HepG2 (cell line): ENCODE data around the gene WNT2B. TPM values are rescaled to one million over a fixed set of nuclear protein-coding genes. Genes with fewer than 3 reads are reported as not detected.

Source experiments
- ATAC-seq: fragments of 200-7000 bp; cut with Tn5 transposase; 3 replicates; pipeline ENCODE4 v1.9.1; 2020; ENCODE audit warnings: mild to moderate bottlenecking, moderate library complexity
- BruUV-seq: library from RNA; stranded (reverse); fragments of 400-500 nt; replicated peaks from 2 replicates; lab custom pipeline; 2021; lab: Mats Ljungman, UMichigan
- CTCF ChIA-PET: fragments of 300-600 bp; formaldehyde crosslinking; extraction: SDS; loops from one replicate; lab custom pipeline; 2021; ENCODE audit warnings: low total read pairs, inconsistent platforms, low intra/inter-chr PET ratio; lab: Yijun Ruan, JAX
- POLR2A ChIA-PET: fragments of 350-600 bp; sonication (Branson Sonifier 250); formaldehyde crosslinking; loops from one replicate; lab custom pipeline; 2020; ENCODE audit warnings: antibody characterized with exemption, inconsistent platforms; lab: Yijun Ruan, JAX
- DNase-seq: peaks from one replicate; pipeline ENCODE4 v3.0.0-alpha.2; 2015; ENCODE audit warnings: low spot score
- FAIRE-seq: peaks from 3 replicates; lab custom pipeline; 2011; peaks lifted over from hg19 to GRCh38; lab: Jason Lieb, UNC
- H2AFZ ChIP-seq: one replicate; pipeline ENCODE4 v1.6.1; 2011; ENCODE audit warnings: low read length, inconsistent platforms
- H3K27ac ChIP-seq: fragments of 300-600 bp; 3 replicates; pipeline ENCODE4 v1.8.0; 2011; ENCODE audit warnings: mixed run types, mild to moderate bottlenecking, mixed read lengths, low read length, inconsistent platforms; ENCODE audit not compliant: insufficient read depth; ENCODE audit errors: extremely low read length
- H3K27me3 ChIP-seq, 2 experiments: fragments of 200-600 bp in 1 of 2; 2 replicates in 1 of 2; 3 replicates in 1 of 2; pipeline versions ENCODE4 v1.6.0 to v1.8.0; 2011; ENCODE audit warnings: low read length in 2 of 2, mild to moderate bottlenecking in 2 of 2, moderate library complexity in 2 of 2, inconsistent platforms in 1 of 2; ENCODE audit not compliant: insufficient read depth in 2 of 2, control insufficient read depth in 1 of 2
- H3K36me3 ChIP-seq, 2 experiments: fragments of 200-600 bp in 1 of 2; replicated peaks in 1 of 2; 2 replicates in 1 of 2; 3 replicates in 1 of 2; pipeline versions ENCODE4 v1.5.1 to v1.8.0; 2011; ENCODE audit warnings: low read length in 2 of 2, inconsistent platforms in 1 of 2; ENCODE audit not compliant: insufficient read depth in 2 of 2, control insufficient read depth in 1 of 2
- H3K4me1 ChIP-seq: 2 replicates; pipeline ENCODE4 v1.5.1; 2012; ENCODE audit warnings: low read length, inconsistent platforms; ENCODE audit not compliant: insufficient read depth
- H3K4me2 ChIP-seq: 2 replicates; pipeline ENCODE4 v1.6.0; 2011; ENCODE audit warnings: low read depth, low read length, inconsistent platforms
- H3K4me3 ChIP-seq, 3 experiments: fragments of 200-600 bp in 1 of 3; sonication (generic), shearing (Covaris generic) in 1 of 3; replicated peaks in 1 of 3; 2 replicates each; pipeline ENCODE4 v1.5.1; 2011 to 2016; ENCODE audit warnings: low read length in 3 of 3, inconsistent platforms in 2 of 3, low read depth in 2 of 3, mild to moderate bottlenecking in 2 of 3, control low read depth in 1 of 3, mixed read lengths in 1 of 3; ENCODE audit not compliant: insufficient read depth in 1 of 3
- H3K79me2 ChIP-seq: one replicate; pipeline ENCODE4 v1.6.1; 2011; ENCODE audit warnings: low read length, inconsistent platforms; ENCODE audit not compliant: insufficient read depth
- H3K9ac ChIP-seq: 2 replicates; pipeline ENCODE4 v1.6.0; 2011; ENCODE audit warnings: mild to moderate bottlenecking, low read depth, low read length, inconsistent platforms; ENCODE audit not compliant: insufficient read depth
- H3K9me3 ChIP-seq: 2 replicates; pipeline ENCODE4 v1.5.1; 2012; ENCODE audit warnings: mild to moderate bottlenecking, low read length
- H4K20me1 ChIP-seq: 2 replicates; pipeline ENCODE4 v1.6.0; 2011; ENCODE audit warnings: inconsistent platforms, mild to moderate bottlenecking, low read length, moderate library complexity; ENCODE audit not compliant: insufficient read depth
- ARHGAP35 ChIP-seq: sonication (generic); formaldehyde crosslinking; IDR thresholded peaks from 2 replicates; pipeline ENCODE4 v1.9.0; 2022; ENCODE audit warnings: mild to moderate bottlenecking, inconsistent platforms, moderate library complexity, missing genetic modification reagents, borderline replicate concordance
- ASH2L ChIP-seq: fragments of 300-600, 200-600 bp; sonication (generic); IDR thresholded peaks from 2 replicates; pipeline ENCODE4 v1.7.0; 2017; ENCODE audit warnings: low read depth, mild to moderate bottlenecking, moderate library complexity, mixed read lengths, low read length; ENCODE audit not compliant: insufficient read length
- CEBPB ChIP-seq: IDR thresholded peaks from 2 replicates; pipeline ENCODE4 v1.6.1; 2011; ENCODE audit warnings: low read depth, low read length, improper control_type of control experiment, borderline replicate concordance
- MAFF ChIP-seq: IDR thresholded peaks from 2 replicates; pipeline ENCODE4 v1.6.1; 2011; ENCODE audit warnings: low read depth, low read length, improper control_type of control experiment
- NR1H2 ChIP-seq: sonication (generic); formaldehyde crosslinking; IDR thresholded peaks from 2 replicates; pipeline ENCODE4 v1.8.1; 2022; ENCODE audit warnings: low read depth, missing genetic modification reagents, borderline replicate concordance
- SIN3A ChIP-seq: IDR thresholded peaks from 2 replicates; pipeline ENCODE4 v1.6.1; 2011; ENCODE audit warnings: low read depth, mild to moderate bottlenecking, control low read depth, low read length, borderline replicate concordance
- ZNF367 ChIP-seq: sonication (generic); formaldehyde crosslinking; IDR thresholded peaks from 2 replicates; pipeline ENCODE4 v1.4.0; 2020; ENCODE audit warnings: missing genetic modification reagents, borderline replicate concordance
- WGBS: methylation state at CpG from one replicate; pipeline ENCODE4 v1.1.6; 2017; ENCODE audit warnings: low lambda C conversion rate; 5-methylcytosine and 5-hydroxymethylcytosine counted together
- in situ Hi-C: cut with HindIII; loops from 2 replicates; pipeline ENCODE4 v1.10.0; 2017; ENCODE audit warnings: low pct_unique_long_range_greater_than_20kb; ENCODE audit not compliant: extremely low pct_ligation_motif_present
- intact Hi-C: fragments of 100-400 bp; cut with micrococcal nuclease; formaldehyde crosslinking; loops from one replicate; pipeline ENCODE4 v1.10.0; 2022; ENCODE audit not compliant: unreplicated experiment
- polyA plus RNA-seq, 8 experiments: library from polyadenylated mRNA; depleted of rRNA in 3 of 8; stranded (reverse) in 7 of 8; unstranded in 1 of 8; fragments of >200 nt; fragmentation: Illumina TruSeq in 4 of 8; extraction: Trizol in 4 of 8; gene quantifications; 2 replicates each; pipeline versions ENCODE4 v1.2.1 to v1.2.3, GENCODE V29; 2011 to 2016; ENCODE audit warnings: low read depth in 4 of 8, missing spikeins in 1 of 8, mixed read lengths in 1 of 8; ENCODE audit not compliant: insufficient read depth in 1 of 8
- total RNA-seq, 5 experiments: library from RNA; depleted of rRNA; stranded (reverse); fragments of >200 nt; fragmentation: Illumina TruSeq; extraction: Trizol; gene quantifications; 2 replicates each; pipeline ENCODE4 v1.2.3, GENCODE V29; 2016; ENCODE audit warnings: low read depth in 1 of 5
- TF ChIP-seq, protein P1 (sequence below): sonication (generic); formaldehyde crosslinking; IDR thresholded peaks from 2 replicates; pipeline ENCODE4 v1.4.0; 2020; ENCODE audit warnings: missing genetic modification reagents
- TF ChIP-seq, protein P2 (sequence below): sonication (generic); formaldehyde crosslinking; IDR thresholded peaks from 2 replicates; pipeline ENCODE4 v1.5.1; 2020; ENCODE audit warnings: mild to moderate bottlenecking, missing genetic modification reagents, moderate library complexity

WNT2B gene
- total and polyA plus RNA-seq, 2 of the 13 experiments (the other 11 are each of a cell fraction or from before 2014, with no cell fraction given): 0.11 to 0.32 TPM

DNA sequence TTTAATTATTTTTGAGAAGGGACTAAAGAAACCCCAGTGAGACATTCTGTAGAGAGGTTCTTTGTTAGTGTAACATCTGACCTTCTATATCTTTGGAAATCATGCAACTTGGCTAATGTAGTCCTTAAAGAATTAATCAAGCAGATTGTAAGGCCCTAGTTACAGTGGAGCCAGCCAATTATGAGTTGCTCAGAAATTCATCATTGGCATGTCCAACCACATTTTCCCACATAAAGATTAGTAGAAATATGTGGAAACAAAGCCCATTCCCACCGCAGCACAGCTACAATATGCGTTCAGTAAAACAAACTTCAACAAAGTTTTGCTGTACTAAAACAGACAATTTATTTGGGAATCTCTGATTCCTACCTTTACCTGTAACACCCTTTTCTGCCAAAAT, 27.8 kb downstream of the WNT2B start:
- H4K20me1 ChIP-seq: no peaks in the 10 kb centered on the region
- no peak for DNase-seq
- no peak overlapping the region for H2AFZ ChIP-seq
- H3K79me2 ChIP-seq: no peaks in the 10 kb centered on the region
- CTCF ChIA-PET: no interaction called here
- peaks cover 0 to 7% of the 10 kb centered on the region in 2 experiments; a peak in 2 of 5 replicates for H3K36me3 ChIP-seq
- in situ Hi-C loops (no loop called here), intact Hi-C loops (no loop called here)
- no peak overlapping the region for H3K9ac ChIP-seq
- no peaks in the 10 kb centered on the region for H3K9me3 ChIP-seq
- H3K27ac ChIP-seq: no peak overlapping the region
- H3K4me2 ChIP-seq: no peak overlapping the region
- H3K4me3 ChIP-seq: no peak overlapping the region
- 98% methylated on average over 2 of the region's 2 CpGs for WGBS
- H3K27me3 ChIP-seq: no peaks in the 10 kb centered on the region
- no peaks in the 10 kb centered on the region for H3K4me1 ChIP-seq
- no peak for ATAC-seq
- no peak for FAIRE-seq
- BruUV-seq: no TSS peak
- TF ChIP-seq MAFF (no peak), CEBPB (no peak), ZNF367 (no peak), NR1H2 (CRISPR knock-in tag) (no peak), ASH2L (no peak), ARHGAP35 (CRISPR knock-in tag) (no peak), SIN3A (no peak)
- TF ChIP-seq, protein P1, sequence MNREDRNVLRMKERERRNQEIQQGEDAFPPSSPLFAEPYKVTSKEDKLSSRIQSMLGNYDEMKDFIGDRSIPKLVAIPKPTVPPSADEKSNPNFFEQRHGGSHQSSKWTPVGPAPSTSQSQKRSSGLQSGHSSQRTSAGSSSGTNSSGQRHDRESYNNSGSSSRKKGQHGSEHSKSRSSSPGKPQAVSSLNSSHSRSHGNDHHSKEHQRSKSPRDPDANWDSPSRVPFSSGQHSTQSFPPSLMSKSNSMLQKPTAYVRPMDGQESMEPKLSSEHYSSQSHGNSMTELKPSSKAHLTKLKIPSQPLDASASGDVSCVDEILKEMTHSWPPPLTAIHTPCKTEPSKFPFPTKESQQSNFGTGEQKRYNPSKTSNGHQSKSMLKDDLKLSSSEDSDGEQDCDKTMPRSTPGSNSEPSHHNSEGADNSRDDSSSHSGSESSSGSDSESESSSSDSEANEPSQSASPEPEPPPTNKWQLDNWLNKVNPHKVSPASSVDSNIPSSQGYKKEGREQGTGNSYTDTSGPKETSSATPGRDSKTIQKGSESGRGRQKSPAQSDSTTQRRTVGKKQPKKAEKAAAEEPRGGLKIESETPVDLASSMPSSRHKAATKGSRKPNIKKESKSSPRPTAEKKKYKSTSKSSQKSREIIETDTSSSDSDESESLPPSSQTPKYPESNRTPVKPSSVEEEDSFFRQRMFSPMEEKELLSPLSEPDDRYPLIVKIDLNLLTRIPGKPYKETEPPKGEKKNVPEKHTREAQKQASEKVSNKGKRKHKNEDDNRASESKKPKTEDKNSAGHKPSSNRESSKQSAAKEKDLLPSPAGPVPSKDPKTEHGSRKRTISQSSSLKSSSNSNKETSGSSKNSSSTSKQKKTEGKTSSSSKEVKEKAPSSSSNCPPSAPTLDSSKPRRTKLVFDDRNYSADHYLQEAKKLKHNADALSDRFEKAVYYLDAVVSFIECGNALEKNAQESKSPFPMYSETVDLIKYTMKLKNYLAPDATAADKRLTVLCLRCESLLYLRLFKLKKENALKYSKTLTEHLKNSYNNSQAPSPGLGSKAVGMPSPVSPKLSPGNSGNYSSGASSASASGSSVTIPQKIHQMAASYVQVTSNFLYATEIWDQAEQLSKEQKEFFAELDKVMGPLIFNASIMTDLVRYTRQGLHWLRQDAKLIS (CRISPR knock-in tag): no peak
- TF ChIP-seq, protein P2, sequence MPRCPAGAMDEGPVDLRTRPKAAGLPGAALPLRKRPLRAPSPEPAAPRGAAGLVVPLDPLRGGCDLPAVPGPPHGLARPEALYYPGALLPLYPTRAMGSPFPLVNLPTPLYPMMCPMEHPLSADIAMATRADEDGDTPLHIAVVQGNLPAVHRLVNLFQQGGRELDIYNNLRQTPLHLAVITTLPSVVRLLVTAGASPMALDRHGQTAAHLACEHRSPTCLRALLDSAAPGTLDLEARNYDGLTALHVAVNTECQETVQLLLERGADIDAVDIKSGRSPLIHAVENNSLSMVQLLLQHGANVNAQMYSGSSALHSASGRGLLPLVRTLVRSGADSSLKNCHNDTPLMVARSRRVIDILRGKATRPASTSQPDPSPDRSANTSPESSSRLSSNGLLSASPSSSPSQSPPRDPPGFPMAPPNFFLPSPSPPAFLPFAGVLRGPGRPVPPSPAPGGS (CRISPR knock-in tag): no peak
- POLR2A ChIA-PET: no interaction called here
